ES-I3 (cell line): Measurements from ENCODE around the gene KDM5B.
A peak's percentile ranks its signal among the peaks of the same experiment; 100 is the strongest.
"Not testable (repeated sequence)": the region's sequence is repeated elsewhere in the genome, so short reads cannot be mapped to it uniquely, and the experiment has no call there.

Source experiments
- H3K36me3 ChIP-seq: 2 replicates; pipeline ENCODE4 v1.6.1; 2013; ENCODE audit warnings: mild to moderate bottlenecking, low read length, control low read depth, moderate library complexity; ENCODE audit not compliant: insufficient read depth
- H3K4me1 ChIP-seq: 2 replicates; pipeline ENCODE4 v1.6.1; 2013; ENCODE audit warnings: mild to moderate bottlenecking, control low read depth, low read length; ENCODE audit not compliant: insufficient read depth
- H3K9ac ChIP-seq: 2 replicates; pipeline ENCODE4 v1.6.1; 2013; ENCODE audit warnings: low read depth, mild to moderate bottlenecking, low read length, moderate library complexity
- H3K9me3 ChIP-seq: 2 replicates; pipeline ENCODE4 v1.6.1; 2013; ENCODE audit warnings: mild to moderate bottlenecking, low read length, moderate library complexity; ENCODE audit not compliant: control insufficient read depth, insufficient read depth

Gene KDM5B

GRCh38 chr1:202806845-202807450, 1.3 kb downstream of the KDM5B start:
- H3K9ac ChIP-seq: peak overlapping the region; percentile 95

GRCh38 chr1:202805886-202806844, 2.1 kb downstream of the KDM5B start:
- H3K4me1 ChIP-seq: peaks cover 29% of the 10 kb centered on the region
- H3K9ac ChIP-seq: peak overlapping the region; percentile 95
- no peaks in the 10 kb centered on the region for H3K9me3 ChIP-seq
- no peaks in the 10 kb centered on the region for H3K36me3 ChIP-seq

More at GRCh38 chr1:202806845-202807450, 1.3 kb downstream of the KDM5B start:
- Histone ChIP-seq H3K9me3 (no peaks in the 10 kb centered on the region), H3K4me1 (peaks cover 31% of the 10 kb centered on the region), H3K36me3 (no peaks in the 10 kb centered on the region)

DNA sequence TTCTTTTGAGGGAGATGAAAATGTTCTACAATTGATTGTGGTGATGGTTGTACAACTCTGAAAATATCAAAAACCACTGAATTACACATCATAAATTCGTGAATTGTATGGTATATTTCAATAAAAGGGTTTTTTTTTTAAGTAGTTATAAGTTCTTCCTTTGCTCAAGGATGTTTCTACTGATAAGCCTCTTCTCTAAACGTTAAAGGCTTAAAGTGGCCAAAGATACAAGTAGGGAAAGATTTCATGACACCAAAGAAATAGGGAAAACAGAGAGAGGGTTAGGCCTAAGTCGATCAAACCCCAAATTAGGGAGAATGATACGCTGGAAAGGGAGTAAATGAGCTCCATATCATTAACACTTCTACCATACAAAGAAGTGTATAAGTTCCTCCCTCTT, 4.1 kb downstream of the KDM5B start:
- H3K9ac ChIP-seq: no peak overlapping the region
- no peaks in the 10 kb centered on the region; the same call in none of the 2 replicates for H3K36me3 ChIP-seq
- peaks cover 26% of the 10 kb centered on the region for H3K4me1 ChIP-seq
- H3K9me3 ChIP-seq: no peaks in the 10 kb centered on the region

DNA sequence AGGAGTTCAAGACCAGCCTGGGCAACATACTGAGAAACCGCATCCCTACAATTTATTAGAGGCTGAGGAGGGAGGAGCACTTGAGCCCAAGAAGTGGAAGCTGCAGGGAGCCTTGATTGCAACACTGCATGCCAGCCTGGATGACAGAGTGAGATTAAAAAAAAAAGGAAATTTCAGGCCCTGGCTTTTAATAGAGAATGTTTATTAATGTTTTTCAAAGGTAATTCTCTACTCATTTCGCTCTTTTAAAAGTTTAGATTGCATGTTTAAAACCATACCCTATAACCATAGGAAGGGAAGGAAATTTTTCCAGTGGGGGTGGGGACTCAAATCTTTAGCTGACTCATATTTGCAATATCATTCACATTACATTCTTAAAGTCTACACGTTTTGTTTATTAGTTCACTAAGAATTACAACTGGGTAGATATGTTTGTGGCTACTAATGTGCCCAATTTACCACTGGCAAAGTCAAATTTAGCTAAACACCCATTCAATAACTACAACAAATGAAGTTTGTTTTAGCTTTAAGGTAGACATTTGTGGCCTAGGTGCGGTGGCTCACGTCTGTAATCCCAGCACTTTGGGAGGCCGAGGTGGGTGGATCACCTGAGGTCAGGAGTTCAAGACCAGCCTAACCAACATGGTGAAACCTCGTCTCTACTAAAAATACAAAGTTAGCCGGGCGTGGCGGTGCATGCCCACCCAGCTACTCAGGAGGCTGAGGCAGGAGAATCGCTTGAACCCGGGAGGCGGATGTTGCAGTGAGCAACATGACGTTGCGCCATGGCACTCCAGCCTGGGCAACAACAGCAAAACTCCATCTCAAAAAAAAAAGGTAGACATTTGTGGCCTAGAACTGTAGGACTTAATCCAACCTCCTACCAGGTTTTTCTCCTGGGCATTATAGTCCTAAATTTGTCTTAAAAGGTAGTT, 5.0 kb downstream of the KDM5B start:
- H3K9me3 ChIP-seq: no peaks in the 10 kb centered on the region
- H3K4me1 ChIP-seq: peaks cover 21% of the 10 kb centered on the region
- H3K9ac ChIP-seq: no peak overlapping the region
- H3K36me3 ChIP-seq: peaks cover 2% of the 10 kb centered on the region

- Histone ChIP-seq H3K9ac (no peak overlapping the region), H3K36me3 (peaks cover 2% of the 10 kb centered on the region), H3K4me1 (peaks cover 21% of the 10 kb centered on the region), H3K9me3 (no peaks in the 10 kb centered on the region)
These were observed 6.2 kb downstream of the KDM5B start for GRCh38 chr1:202802034-202802433.

- Histone ChIP-seq H3K4me1 (peaks cover 21% of the 10 kb centered on the region), H3K9me3 (no peaks in the 10 kb centered on the region), H3K36me3 (peaks cover 2% of the 10 kb centered on the region), H3K9ac (no peak overlapping the region)
These were observed 7.0 kb downstream of the KDM5B start for GRCh38 chr1:202801175-202801574.

GRCh38 chr1:202800742-202801141, 7.5 kb downstream of the KDM5B start:
- no peaks in the 10 kb centered on the region for H3K9me3 ChIP-seq
- H3K36me3 ChIP-seq: peaks cover 2% of the 10 kb centered on the region
- no peak overlapping the region for H3K9ac ChIP-seq
- H3K4me1 ChIP-seq: peaks cover 19% of the 10 kb centered on the region

- 0 out of 2 replicates have a peak, but pooled peaks cover 4% of the 10 kb centered on the region for H3K4me1 ChIP-seq
- no peaks in the 10 kb centered on the region for H3K9me3 ChIP-seq
- peaks cover 2% of the 10 kb centered on the region for H3K36me3 ChIP-seq
- no peak overlapping the region for H3K9ac ChIP-seq
These were observed 9.4 kb downstream of the KDM5B start for GRCh38 chr1:202798792-202799331.

GRCh38 chr1:202798260-202798659, 10.0 kb downstream of the KDM5B start:
- Histone ChIP-seq H3K9ac (no peak overlapping the region), H3K36me3 (peaks cover 2% of the 10 kb centered on the region), H3K9me3 (no peaks in the 10 kb centered on the region), H3K4me1 (0 out of 2 replicates have a peak, but pooled peaks cover 3% of the 10 kb centered on the region)

- no peak overlapping the region for H3K9ac ChIP-seq
- H3K4me1 ChIP-seq: no peaks in the 10 kb centered on the region
- H3K9me3 ChIP-seq: no peaks in the 10 kb centered on the region
- peaks cover 2% of the 10 kb centered on the region for H3K36me3 ChIP-seq
These were observed 11.6 kb downstream of the KDM5B start for GRCh38 chr1:202796670-202797069.

DNA sequence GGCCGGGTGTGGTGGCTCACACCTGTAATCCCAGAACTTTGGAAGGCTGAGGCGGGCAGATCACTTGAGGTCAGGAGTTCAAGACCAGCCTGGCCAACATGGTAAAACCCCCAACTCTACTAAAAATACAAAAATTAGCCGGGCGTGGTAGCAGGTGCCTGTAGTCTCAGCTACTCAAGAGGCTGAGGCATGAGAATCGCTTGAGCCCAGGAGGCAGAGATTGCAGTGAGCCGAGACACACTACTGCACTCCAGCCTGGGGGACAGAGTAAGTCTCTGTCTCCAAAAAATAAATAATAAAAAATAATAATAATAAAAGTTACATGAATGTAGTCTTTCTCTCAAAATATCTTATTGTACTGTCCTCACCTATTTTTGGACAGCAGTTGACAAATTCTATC, 13.3 kb downstream of the KDM5B start:
- H3K4me1 ChIP-seq, H3K9me3 ChIP-seq, H3K36me3 ChIP-seq, H3K9ac ChIP-seq: not testable (repeated sequence)

DNA sequence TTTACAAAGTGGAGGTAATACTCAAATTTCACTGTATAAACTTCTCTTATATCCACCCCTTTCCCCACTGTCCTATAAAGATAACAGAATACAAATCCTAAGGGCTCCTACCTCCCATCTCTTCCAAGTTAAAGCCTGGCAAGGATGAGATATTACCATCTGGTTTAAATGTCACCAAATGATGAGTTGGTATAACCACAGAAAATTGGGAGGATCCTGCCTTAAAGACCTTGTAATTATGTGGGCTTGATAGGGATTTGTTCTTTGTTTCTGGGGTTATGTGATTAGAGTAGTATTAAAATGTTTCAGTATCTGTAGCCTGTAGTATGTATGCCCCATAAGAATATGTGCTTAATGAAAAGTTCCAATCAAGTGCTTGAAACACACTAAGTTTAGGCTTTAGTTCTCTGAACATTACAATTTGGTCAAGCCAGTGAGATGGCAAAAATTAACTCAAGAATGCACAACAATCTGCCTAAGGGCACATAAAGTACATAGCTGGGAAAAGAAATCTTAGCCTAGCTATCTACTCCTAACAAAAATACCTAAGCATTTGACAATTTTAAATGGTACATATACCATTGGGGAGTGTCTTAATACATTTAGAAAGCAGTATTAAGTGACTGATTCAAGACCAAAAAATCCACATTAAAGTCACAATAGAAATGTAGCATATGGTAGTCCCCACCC, 14.0 kb downstream of the KDM5B start:
- Histone ChIP-seq H3K9me3 (no peaks in the 10 kb centered on the region), H3K4me1 (no peaks in the 10 kb centered on the region), H3K36me3 (peaks cover 2% of the 10 kb centered on the region; the same call in 1 of the 2 replicates), H3K9ac (no peak overlapping the region)

DNA sequence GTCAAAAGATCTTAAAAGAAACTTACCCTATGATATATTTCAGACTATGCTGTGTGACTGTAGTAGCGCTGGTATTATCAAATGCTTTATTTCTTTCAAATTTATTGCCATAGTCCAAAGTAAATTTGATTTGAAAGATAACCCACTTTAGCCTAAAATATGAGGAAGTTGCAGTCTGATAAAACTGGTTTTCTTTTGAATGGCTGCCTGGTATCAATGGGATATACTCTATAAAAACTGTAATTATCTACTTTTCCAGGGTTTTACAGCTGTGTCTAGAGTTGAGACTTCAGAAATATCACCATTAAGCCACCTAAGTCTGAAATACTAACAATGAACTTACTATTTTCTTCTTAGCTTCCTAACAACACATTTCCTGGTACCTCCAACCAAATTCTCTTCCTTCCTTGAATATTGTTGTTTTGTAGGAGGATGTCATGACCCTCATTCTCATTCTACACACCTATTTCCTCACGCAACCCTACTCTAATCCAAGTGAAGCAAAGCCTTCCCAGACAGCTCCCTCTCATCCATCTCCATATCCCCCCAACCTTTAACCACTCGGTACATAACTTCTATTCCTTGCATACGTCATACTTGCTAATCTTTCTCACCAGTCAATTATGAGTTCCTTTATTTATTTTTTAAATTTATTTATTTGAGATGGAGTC, 17.0 kb downstream of the KDM5B start:
- H3K4me1 ChIP-seq: no peaks in the 10 kb centered on the region
- H3K9me3 ChIP-seq: no peaks in the 10 kb centered on the region
- H3K9ac ChIP-seq: no peak overlapping the region
- no peaks in the 10 kb centered on the region for H3K36me3 ChIP-seq
